ENCODE results near the gene NRAP.

Gene NRAP

GRCh38 chr10:113557903-113558321, 105.9 kb downstream of the NRAP start:
- Histone ChIP-seq H3K4me3 (replicated peaks; ENCODE audit: low read depth, low read length) (no peak overlapping the region), H3K36me3 (ENCODE audit: control insufficient read depth, insufficient read depth, low read length) (no peaks in the 10 kb centered on the region), H3K27me3 (replicated peaks; ENCODE audit: control insufficient read depth, insufficient read depth, low read length) (peaks cover 1% of the 10 kb centered on the region)
- no peak for DNase-seq (ENCODE audit: extremely low read depth, insufficient read length)
- no peak for TF ChIP-seq CTCF (IDR thresholded peaks at IDR 0.05; ENCODE audit: insufficient read depth, low read length, poor library complexity, severe bottlenecking)

DNA sequence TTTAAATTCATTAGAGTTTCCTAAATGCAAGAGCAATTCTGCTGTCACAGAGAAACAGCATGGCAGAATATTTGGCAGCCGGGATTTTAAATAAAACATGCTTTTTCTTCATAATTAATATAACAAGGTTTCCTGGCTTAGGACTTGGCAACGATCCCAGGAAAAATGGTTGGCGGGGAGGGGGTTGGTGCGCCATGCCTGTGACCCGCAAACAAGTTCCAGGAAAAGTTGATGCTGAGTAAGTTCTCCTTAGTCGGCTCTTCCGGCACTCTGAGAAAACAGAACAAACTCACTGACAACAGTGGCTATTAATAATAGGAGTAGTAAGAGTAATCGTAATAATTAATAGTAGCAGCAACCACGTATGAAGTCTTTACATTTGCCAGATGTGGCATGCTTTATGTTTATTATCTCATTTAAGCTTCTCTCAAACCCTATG, 106.4 kb downstream of the NRAP start:
- no peak for DNase-seq (ENCODE audit: extremely low read depth, insufficient read length)
- Histone ChIP-seq H3K27me3 (replicated peaks; ENCODE audit: control insufficient read depth, insufficient read depth, low read length) (peaks cover 1% of the 10 kb centered on the region), H3K36me3 (ENCODE audit: control insufficient read depth, insufficient read depth, low read length) (no peaks in the 10 kb centered on the region), H3K4me3 (replicated peaks; ENCODE audit: low read depth, low read length) (no peak overlapping the region)
- no peak for TF ChIP-seq CTCF (IDR thresholded peaks at IDR 0.05; ENCODE audit: insufficient read depth, low read length, poor library complexity, severe bottlenecking)

- Histone ChIP-seq H3K36me3 (ENCODE audit: control insufficient read depth, insufficient read depth, low read length) (no peaks in the 10 kb centered on the region), H3K4me3 (replicated peaks; ENCODE audit: low read depth, low read length) (no peak overlapping the region), H3K27me3 (replicated peaks; ENCODE audit: control insufficient read depth, insufficient read depth, low read length) (peaks cover 1% of the 10 kb centered on the region)
- DNase-seq (ENCODE audit: extremely low read depth, insufficient read length): no peak
- TF ChIP-seq CTCF (IDR thresholded peaks at IDR 0.05; ENCODE audit: insufficient read depth, low read length, poor library complexity, severe bottlenecking): no peak
These were observed 108.1 kb downstream of the NRAP start for GRCh38 chr10:113555751-113556150.

DNA sequence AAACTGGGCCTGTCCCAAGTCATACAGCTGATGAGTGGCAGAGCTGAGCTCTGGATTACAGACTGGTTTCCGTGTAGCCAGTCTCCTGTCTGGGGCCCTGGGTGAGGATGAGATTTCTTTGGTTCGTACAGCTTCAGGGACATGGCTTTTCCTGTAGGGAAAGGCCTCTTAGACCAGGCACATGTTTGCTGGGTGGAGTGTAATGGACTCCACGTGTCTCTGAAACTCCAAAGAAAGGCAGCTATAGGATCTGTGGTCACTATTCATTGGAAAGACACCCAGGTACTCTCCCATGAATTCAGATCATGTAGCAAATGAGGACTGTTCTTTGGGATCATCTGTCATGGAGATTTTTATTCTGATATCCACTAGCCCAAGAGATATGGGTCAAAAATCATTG, 108.6 kb downstream of the NRAP start:
- Histone ChIP-seq H3K27me3 (replicated peaks; ENCODE audit: control insufficient read depth, insufficient read depth, low read length) (peaks cover 1% of the 10 kb centered on the region), H3K4me3 (replicated peaks; ENCODE audit: low read depth, low read length) (no peak overlapping the region), H3K36me3 (ENCODE audit: control insufficient read depth, insufficient read depth, low read length) (no peaks in the 10 kb centered on the region)
- DNase-seq (ENCODE audit: extremely low read depth, insufficient read length): no peak
- no peak for TF ChIP-seq CTCF (IDR thresholded peaks at IDR 0.05; ENCODE audit: insufficient read depth, low read length, poor library complexity, severe bottlenecking)

- TF ChIP-seq CTCF (IDR thresholded peaks at IDR 0.05; ENCODE audit: insufficient read depth, low read length, poor library complexity, severe bottlenecking): no peak
- no peak for DNase-seq (ENCODE audit: extremely low read depth, insufficient read length)
- Histone ChIP-seq H3K36me3 (ENCODE audit: control insufficient read depth, insufficient read depth, low read length) (no peaks in the 10 kb centered on the region), H3K27me3 (replicated peaks; ENCODE audit: control insufficient read depth, insufficient read depth, low read length) (peaks cover 1% of the 10 kb centered on the region), H3K4me3 (replicated peaks; ENCODE audit: low read depth, low read length) (no peak overlapping the region)
These were observed 109.6 kb downstream of the NRAP start for GRCh38 chr10:113554214-113554613.

- H3K4me3 ChIP-seq (replicated peaks; ENCODE audit: low read depth, low read length): no peak overlapping the region
- no peaks in the 10 kb centered on the region for H3K36me3 ChIP-seq (ENCODE audit: control insufficient read depth, insufficient read depth, low read length)
- no peak for DNase-seq (ENCODE audit: extremely low read depth, insufficient read length)
- no peak for TF ChIP-seq CTCF (IDR thresholded peaks at IDR 0.05; ENCODE audit: insufficient read depth, low read length, poor library complexity, severe bottlenecking)
- peaks cover 1% of the 10 kb centered on the region for H3K27me3 ChIP-seq (replicated peaks; ENCODE audit: control insufficient read depth, insufficient read depth, low read length)
These were observed 110.7 kb downstream of the NRAP start for GRCh38 chr10:113553149-113553548.
